ENCODE measurements around the gene TNFRSF25.

DNA sequence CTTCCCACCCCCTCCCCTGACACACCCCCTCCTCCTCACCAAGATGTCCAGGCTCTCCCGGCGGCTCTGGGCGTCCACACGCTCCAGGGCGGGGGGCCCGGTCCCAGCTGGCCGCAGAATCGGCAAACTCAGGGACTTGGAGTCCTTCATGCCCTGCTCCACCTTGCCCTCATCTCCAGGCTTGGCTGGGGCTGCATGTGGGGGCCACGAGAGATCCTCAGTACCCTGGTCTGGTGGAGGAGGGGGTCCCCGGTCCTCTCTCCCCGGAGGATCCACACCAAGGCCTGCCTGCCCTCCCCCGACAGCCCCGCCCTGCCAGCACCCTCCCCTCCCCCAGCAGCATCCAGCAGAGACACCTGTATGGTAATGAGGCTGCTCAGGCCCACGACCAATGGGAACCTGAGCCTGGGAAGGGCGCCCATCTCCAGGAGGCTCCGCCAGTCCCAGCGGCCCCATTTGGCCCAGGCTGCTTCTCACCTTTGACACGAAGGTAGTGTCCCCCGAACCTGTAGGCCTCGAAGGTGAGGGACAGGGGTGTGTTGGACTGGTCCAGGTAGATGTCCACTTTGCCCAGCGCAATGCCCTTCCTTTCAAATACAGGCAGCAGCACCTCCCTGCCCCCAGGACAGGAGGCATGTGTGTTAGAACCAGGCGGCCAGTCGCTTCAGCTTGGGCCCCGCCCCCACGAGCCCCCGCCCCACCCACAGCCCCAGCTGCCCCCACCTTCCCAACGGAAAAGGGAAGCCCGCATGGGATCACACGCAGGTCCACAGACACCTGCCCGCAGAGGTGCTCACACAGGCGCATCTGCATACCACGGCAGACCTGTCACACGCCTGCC, 8.2 kb upstream of the TNFRSF25 start:
- TF ChIP-seq CTCF (IDR thresholded peaks at IDR 0.05; ENCODE audit: insufficient read depth, low read length) (no peak), POLR2AphosphoS5 (IDR thresholded peaks at IDR 0.05; ENCODE audit: low read depth) (no peak)

All from HL-60 (cell line).